Dermis microvascular lymphatic vessel endothelial cell (primary cell): ENCODE data around the gene TMEM273. TPM values are rescaled to one million over a fixed set of nuclear protein-coding genes. Genes with fewer than 3 reads are reported as not detected.

Experiments
- DNase-seq, 2 donors: peaks; one replicate each; pipeline versions ENCODE4 v3.0.0 to v3.0.0-alpha.2; 2010; ENCODE audit warnings: low read depth in 2 of 2
- total RNA-seq: library from RNA; depleted of rRNA; stranded (reverse); fragments of >200 nt; gene quantifications from 2 replicates; pipeline ENCODE4 v1.2.1, GENCODE V29; 2014

The TMEM273 gene
- total RNA-seq, 1 donor from 2014 or later, result 14.8 TPM

DNA sequence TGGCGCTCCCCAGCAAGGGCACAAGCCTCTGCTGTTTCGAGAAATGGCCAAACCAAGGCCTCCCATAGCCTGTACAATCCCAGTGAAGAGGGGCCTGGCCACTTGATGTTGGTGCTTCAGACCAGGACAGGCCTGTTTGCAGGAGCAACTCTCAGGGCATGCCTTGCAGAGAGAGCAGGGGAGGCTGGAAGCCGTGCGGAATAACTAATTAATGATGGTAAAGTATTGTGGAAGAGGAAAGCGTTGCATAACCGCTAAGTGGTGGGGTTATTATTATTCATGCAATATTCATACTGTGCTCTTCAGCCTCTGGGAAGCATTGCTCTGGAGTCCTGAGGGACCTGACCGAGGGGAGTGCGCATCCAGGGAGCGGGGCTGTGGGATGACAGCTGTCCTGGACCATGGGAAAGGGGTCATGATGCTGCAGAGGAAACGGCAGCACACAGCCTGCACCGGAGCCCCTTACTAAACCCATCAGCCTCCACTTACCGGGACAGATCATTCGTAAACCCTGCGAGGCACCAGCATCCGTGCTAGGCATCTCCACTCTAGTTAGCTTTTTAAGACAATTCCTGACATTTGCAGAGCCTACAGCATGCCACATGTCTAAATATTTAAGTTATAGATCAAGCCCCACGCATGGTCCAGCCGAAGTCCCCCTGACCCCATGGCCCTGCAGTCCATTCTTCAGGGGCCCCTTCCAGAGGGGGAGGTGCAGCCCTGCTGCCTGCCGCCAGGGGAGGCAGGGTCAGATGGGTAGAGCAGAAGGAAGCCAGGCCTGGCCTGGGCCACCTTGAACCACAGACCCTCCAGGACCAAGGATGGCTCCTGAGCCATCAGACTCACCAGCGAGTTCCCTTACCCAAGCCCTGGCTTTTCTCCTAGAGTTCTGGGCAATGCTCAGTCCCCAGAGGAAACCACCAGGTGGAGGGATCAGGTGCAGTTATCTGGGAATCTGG lies 11.6 kb downstream of the TMEM273 start:
- DNase-seq, result no peak

DNA sequence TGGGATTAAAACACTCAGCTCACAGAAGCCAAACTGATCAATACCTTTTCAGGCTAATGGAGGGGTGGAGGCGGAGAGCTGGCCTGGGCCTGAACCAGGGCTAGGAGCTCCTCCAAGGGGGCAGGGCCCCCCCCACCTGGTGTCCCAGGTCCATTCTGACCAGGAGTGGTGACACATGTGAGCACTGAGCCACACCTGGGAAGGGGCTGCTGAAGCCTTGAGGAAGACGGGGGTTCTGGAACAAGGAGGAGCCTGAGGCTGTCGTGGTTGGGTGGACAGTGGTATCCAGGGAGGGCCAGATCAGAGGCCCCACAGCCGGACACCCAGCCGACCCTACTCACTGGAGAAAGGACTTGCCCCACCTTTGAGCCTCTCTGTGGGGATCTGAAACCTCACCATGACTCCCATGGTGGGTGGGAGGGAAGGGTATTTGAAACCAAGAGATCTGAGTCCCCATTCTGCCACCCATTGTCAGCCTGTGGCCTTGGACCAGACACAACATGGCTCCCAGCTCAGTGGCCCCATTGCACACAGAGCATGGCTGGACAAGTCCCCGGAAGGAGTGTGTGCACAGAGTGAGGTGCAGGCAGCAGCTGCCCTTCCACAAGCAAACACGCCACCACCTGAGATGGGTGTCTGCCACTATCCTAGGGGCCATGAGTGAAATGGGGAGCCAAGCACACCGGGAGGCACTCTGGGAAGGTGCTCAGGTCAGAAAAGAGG lies 12.4 kb downstream of the TMEM273 start:
- no peak for DNase-seq

DNA sequence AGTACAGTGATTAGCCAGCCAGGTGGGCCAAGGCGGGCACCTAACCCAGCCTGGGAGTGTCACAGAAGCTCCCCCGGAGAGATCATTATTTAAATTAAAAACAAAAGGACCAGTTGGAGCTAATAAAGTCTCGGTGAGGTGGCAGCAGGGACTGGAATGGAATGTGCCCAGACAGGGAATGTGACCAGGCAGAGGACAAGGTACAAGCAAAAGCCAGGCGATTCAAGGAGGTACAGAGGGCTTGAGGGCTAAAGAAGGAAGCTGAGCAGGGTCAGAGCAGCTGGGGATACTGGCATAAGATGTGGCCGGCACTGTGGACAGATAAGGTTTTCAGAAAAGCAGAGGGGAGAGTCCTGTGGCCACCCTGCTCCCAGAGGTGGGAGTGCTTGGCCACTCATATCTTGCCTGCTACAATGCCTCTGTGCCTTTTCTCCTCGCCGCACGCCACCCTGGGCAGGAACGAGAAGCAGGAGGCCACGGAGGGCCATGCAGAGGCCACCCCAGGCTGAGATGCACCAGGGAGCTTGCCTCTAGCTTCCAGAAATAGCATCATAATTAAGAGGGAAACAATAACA lies 13.2 kb downstream of the TMEM273 start:
- no peak for DNase-seq

DNA sequence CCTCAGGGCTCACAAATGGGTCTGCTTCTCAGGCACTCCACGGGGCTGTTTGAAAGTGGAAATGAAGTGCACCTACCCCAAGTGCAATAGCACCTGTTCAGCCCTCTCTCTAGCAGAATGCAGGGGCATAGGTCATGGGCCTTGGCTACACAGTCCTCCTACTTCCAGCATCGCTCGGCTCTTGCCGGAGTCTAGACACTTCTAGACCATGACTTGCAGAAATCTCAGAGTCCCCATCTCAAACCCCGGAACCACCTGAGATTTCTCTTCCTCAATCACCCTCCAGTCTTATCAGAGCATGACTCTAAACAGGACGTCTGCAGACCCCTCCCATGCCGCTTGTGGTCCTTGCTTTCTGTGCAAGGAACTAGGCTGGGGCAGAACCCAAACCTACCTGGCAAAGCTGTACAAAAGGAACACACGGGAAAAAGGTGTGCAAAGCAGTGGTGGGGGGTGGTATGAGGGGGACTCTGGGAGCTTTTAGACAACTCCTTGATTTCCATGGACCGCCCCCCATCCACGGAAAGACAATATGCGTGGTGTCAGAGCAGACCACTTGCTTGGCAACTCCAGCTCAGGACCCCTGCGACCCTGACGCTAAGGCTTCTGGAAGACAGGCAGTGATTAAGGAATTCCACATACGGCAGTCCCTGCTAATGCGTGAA lies 13.8 kb downstream of the TMEM273 start:
- DNase-seq, result no peak

DNA sequence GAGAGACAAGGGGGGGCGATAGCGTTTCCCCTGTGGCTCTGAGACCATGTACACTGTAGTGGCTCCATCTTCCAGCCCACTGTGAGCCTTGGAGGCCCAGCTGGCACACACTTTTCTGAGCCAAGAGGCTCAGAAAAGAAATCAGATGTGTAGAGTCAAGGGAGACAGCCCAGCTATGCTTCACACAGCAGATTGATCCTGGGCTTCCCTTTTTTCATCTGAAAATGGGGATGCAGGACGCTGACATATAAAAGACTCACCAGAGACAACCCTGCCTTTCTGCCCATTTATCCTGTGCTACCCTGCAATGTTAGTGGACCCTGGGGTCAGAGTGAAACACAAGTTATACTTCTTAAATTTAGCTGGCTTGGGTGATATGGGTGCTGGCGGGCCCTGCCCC lies 14.3 kb downstream of the TMEM273 start:
- DNase-seq, result no peak

DNA sequence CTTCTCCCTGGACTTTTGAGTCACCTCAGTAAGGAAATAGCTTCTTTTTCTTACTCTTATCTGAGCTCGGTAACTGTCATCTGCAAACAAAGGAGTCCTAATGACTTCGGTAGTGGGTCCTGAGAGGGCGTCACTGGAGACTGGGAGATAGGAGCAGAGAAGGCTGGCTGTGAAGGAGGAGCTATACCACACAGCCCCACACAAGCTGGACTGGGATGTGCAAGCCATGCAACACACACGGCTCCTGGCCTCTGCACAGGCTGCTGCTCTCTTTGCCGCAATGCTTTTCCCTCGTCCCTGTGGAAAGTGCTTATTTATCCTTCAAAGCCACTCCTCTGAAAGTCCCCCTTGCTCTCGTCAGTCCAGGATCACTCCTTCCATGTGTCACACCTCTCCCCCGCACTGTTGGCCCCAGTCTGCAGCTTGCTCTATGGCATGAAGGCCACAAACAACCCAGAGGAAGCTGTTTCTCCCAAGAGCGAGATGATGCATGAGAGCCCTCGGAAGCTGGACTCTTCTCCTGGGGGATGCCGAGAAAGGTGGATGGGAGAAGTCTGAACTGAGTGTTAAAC lies 14.9 kb downstream of the TMEM273 start:
- no peak for DNase-seq

DNA sequence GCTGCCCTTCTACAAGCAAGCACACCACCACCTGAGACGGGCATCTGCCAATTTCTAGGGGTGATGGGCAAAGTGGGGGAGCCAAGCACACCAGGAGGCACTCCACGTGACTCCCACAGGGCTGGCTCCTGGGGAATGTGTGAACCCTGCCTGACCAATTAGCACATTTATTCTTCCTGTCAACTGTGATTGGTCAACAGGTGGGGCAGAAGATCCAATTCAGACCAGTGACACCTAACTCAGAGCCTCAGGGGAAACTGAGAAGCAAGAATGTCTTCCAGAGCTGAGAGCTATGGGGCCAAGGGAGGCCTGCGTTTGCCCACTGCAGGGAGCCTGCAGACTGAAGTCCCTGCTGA lies 15.4 kb downstream of the TMEM273 start:
- DNase-seq, result no peak

DNA sequence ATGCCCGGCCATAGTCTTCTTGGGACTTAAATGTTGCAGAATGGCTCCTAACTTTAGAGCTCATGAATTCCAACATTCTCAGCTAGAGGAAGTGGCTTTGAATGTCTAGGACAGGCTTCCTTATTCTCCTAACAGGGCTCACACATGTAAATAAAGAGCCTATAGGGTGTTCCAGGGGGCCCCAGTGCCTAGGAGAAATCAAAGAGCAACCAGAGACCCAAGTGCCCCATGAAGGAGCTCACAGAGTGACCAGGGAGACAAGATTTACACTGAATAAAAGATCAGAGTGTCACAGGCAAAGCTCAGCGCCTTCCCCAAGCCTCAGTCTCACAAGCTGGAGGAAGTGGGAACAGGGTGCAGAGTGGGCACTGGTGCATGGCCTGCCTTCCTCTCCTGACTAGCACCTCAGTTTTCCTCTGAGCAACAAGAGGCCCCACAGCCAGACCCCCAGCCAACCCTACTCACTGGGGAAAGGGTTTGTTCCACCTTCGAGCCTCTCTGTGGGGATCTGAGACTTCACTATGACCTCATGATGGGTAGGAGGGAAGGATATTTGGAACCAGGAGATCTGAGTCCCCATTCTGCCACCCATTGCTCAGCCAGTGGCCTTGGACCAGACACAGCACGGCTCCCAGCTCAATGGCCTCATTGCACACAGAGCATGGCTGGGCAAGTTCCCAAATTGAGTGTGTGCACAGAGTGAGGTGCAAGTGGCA lies 16.0 kb downstream of the TMEM273 start:
- no peak for DNase-seq

DNA sequence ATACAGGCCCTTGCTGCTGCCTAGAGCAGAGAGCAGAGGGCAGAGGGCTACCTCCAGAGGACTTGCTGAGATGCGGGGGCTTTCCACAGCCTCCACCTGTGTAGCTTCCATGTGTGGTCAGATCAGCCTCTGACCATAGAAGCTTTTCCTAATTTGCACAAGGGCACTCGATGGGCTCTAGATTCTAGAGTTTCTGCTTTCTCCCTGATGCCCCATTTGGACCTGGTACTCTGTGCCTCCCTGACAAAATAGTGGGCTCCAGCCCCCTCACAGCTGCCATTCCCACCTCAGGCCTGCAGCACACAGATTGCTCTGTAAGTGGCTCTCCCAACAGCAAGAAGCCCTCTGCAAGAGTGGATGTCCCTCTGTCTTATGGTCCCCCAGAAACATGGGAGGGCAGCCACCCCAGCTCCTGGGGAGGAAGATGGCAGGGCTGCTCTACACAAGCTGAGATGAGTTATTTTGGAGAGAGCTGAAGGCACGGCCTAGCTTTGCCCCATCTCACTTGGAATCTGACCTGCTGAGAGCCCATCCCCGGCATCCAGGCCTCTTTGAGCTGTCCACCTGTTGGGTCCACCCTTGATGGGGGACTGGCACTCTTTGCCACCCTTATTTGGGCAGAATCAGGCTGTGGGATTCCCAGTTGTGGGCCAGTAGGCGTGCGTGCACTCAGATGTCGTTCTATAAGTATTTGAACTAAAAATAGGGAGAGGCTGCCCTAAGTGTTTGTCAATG lies 16.7 kb downstream of the TMEM273 start:
- no peak for DNase-seq

DNA sequence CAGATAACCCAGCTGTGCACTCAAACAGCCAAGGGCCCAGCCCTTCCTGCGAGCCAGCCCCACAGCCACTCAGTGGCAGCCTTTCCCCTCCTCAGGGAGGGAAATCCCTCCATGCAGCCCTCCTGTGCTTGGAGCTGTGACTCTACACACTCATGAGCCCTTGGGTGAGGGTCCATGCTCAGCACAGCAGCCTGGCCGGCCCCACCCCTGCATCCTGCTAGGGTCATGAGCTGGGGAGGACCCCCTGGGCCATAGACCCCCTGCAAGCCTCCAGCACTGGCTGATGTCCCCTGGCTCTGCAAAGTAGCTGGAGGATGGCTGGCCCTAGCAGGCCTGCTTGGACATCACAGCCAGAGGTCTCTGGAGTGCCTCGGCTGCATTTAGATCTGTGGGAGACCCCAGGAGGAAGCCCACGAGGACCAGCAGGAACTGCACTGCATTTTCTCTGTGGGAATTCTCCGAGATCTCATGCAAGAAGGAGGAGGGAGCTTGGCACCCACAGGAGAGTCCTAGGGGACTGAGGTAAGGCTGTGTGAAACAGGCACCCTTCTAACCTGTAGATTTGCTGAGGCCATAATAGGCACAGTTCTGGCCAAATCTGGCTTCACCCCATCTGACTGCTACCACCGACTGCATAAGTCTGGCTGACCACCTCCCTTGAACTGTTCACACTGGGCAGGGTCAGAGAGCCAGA lies 17.4 kb downstream of the TMEM273 start:
- no peak for DNase-seq

DNA sequence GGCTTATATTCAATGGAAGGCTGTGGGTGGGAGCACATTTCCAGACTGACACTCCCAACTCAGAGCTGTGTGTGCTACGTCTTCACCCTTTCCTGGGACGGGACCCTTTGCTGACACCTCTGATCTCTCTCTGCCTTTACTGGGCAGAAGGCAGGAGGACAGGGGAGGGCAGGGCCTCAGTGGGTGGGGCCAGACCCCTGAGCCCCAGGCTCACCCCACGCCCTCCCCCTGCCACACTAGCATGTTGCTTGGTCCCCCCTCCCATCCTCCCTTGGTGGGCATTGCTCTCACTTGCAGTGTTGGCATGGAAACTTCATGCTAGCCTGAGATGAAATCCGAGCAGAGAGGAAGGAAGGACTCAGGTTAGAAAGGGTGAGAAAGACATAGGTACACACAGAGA lies 18.4 kb downstream of the TMEM273 start:
- DNase-seq, result no peak

DNA sequence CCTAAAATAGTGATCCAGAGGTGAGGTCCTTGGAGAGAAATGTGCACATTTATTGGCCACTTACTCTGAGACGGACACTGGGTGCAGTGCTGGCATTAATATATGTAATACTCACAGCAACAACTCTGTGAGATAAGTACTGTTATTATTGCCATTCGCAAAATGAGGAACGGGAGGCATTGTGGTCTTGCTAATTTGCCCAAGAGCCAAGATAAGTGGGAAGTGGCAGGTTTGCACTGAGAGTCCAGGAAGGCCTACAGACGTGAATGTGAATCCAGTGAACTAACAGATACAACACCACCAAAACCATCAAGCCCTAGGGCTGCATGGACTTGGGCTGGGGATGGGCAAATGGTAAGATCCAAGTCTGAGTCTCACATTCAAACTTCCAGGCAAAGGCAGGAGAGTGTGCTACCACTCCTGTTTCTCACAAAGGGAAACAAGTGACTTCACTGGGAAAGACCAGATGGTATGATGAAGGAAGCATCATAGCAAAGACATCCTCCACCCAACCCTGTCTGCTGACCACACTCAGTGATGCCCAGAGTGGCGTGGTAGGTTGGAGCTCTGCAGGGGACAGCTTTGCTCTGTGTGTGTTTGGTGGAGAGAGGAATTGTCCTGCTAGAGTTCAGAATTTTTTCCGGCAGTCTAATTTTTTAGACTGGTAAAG lies 19.2 kb downstream of the TMEM273 start:
- DNase-seq, result no peak

DNA sequence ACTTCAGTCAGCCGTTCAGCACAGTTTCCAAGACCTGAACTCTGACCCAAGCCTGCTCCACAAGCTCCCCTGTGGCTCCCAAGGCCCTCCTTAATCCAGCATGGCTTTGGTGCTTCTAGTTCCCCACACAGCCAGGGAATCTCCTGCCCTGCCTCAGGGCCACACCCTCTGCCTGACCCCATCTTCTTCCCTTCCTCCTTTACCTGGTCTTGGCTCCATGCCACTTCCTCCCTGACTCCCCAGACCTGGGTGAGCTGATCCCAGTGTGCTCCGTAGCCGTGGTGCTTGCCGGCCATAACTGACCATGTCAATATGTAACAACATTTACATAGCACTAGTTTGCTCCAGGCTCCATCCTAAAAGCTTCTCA lies 20.0 kb downstream of the TMEM273 start:
- DNase-seq, result no peak

DNA sequence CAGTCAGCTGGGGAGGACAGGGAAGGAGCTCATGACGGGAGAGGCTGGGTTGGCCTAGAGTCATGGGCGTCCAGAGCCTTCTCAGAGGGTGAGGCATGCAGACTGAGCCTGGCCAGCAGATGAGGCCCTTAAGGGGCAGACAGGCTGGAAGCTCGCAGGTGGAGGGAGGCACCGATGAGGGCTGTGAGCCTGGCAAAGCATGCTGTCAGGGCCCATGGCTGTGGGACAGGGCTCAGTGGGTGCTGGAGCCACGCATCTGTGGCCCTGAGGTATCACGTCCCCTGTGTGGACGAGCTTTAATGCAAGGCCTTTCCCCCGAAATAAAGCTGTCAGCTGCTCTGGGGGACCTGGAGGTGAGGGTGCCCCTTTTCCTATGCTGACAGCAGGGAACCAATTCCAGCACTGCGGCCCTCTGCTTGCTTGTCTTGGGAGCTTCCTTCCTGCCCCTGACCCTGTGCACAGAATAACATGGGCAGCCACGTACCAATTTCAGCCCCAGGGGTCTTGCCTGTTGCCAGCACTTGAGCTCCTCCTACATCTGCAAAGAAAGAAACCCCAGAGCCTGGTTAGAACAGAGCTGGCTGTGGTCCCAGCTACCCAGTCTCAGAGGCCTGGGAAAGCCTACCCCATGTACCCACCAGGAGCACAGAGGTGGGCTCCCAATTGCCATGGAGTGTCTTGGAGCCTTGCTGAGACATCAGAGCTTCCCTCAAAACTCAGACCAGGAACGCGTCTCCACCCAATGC lies 20.6 kb downstream of the TMEM273 start:
- no peak for DNase-seq

DNA sequence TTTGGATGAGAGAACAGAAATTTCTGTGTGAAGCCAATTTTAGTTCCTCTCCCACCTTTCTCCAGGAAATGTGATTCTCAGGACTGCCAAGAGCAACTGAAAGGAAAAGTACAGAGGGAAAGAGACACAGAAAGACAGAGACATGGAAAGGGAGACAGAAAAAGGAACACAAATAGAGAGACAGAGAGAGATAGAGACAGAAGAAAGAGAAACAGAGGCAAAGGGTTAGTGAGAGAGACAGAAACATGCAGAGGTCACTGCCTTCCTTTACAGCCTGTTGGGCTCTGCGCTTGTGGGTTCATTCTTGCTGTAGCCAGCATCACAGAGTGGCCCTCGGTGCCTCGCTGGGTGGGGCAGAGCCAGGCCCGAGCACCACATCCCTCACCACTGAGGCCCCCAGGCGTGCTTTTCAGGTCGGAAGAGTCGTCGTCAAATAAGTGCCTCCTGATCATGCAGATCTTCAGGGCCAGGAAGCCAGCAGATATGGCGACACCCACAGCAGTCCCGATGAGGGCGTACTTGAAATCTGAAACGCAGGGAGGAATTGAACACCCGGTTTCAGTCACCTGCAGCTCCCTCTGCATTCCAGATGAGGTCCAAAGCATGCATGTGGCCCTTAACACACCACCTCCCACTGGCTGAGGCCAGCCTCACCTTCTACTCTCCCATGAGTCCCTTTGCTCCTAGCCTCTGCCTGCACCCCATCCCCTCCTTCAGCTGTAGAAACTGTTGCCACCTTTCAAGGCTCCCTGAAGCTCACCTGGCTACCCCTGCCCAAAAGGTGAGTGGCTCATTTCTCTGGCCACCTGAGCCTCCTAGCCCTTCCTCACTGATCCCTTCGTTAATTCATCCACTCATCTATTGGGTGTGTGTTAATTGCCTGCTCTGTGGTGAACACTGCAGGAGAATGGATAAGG lies 21.4 kb downstream of the TMEM273 start:
- peak; percentile 8 to 11 for DNase-seq

DNA sequence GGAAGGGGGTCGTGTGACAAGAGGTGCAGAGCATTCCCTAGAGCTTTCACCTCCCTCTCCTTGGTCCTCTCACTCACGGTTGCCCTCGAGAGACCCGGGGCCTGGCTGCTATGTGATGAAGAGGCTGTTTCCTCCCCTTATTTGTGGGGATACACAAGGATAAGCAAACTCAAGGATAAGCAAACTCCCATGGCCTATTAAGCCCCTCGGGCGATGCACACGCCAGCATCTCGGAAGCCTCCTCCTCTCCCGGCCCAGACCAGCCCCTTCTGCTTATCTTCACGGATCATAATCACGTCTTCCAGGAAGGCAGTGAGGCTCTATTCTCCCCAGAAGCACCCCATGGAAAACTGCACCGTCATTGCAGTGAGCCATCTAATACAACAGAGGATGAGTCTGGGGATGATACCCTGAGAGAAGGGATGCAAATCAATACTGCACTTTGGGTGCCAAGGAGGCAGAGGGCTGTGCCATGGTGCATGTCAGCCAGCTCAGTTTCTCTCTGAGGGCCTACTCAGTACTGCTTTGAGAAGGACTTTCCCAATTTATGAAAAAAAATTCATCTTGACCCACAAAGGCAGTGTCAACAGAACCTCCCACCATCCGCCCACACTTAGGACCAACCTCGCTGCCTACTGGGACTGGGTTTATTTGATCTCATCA lies 22.2 kb downstream of the TMEM273 start:
- no peak for DNase-seq

DNA sequence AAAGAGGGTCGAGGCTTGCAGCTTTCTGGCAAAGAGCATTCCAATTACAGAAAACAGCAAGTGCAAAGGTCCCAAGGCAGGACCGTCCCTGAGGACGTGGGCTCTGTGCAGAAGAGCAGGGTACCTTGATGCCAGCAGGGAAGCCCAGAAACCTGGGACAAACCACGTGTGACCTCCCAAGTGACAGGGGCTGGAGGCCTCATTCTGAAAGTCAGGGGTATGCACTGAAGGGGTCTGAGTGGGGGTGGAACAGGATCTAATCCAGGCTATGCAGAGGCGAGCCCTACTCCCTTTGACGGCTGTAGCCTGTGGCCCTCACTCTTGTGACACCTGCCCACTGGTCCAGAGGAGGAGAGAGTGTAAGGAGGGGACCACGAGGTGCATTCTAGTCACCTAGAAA lies 22.9 kb downstream of the TMEM273 start:
- no peak for DNase-seq
